Anterior cingulate cortex (tissue), 58 donors: ENCODE results near the gene CAMKMT.

Experiments used
- DNase-seq, 58 donors: peaks; one replicate each; lab custom pipeline; 2025; lab: John Stamatoyannopoulos, UW

The CAMKMT gene

GRCh38 chr2:44546459-44547127 is 184.8 kb downstream of the CAMKMT start:
- DNase-seq, result no peak

GRCh38 chr2:44547718-44548117 is 186.0 kb downstream of the CAMKMT start:
- DNase-seq, result no peak

GRCh38 chr2:44548221-44549098 is 186.7 kb downstream of the CAMKMT start:
- no peak for DNase-seq

GRCh38 chr2:44549099-44549471 is 187.3 kb downstream of the CAMKMT start:
- DNase-seq, result no peak

GRCh38 chr2:44549856-44550255 is 188.1 kb downstream of the CAMKMT start:
- DNase-seq, result no peak

GRCh38 chr2:44550561-44550960 is 188.8 kb downstream of the CAMKMT start:
- DNase-seq, result no peak

GRCh38 chr2:44551497-44551896 is 189.8 kb downstream of the CAMKMT start:
- no peak for DNase-seq

- no peak for DNase-seq
These were observed 191.7 kb downstream of the CAMKMT start for GRCh38 chr2:44553456-44553855.

- peak in 1 of 58 donors; percentile 1 for DNase-seq
These were observed 194.0 kb downstream of the CAMKMT start for GRCh38 chr2:44555700-44556099.

- no peak for DNase-seq
These were observed 197.4 kb downstream of the CAMKMT start for GRCh38 chr2:44559108-44559507.

- DNase-seq, result no peak
These were observed 198.6 kb downstream of the CAMKMT start for GRCh38 chr2:44560352-44560751.

- no peak for DNase-seq
These were observed 199.2 kb downstream of the CAMKMT start for GRCh38 chr2:44560941-44561340.

- DNase-seq, result no peak
These were observed 201.0 kb downstream of the CAMKMT start for GRCh38 chr2:44562737-44563136.

GRCh38 chr2:44564752-44565151 is 203.0 kb downstream of the CAMKMT start:
- no peak for DNase-seq

GRCh38 chr2:44566059-44566458 is 204.3 kb downstream of the CAMKMT start:
- DNase-seq, result no peak

GRCh38 chr2:44569491-44569890 is 207.7 kb downstream of the CAMKMT start:
- no peak for DNase-seq

GRCh38 chr2:44570271-44570670 is 208.5 kb downstream of the CAMKMT start:
- no peak for DNase-seq

GRCh38 chr2:44570777-44571176 is 209.0 kb downstream of the CAMKMT start:
- DNase-seq, result no peak

- no peak for DNase-seq
These were observed 210.6 kb downstream of the CAMKMT start for GRCh38 chr2:44572196-44572900.

- no peak for DNase-seq
These were observed 212.2 kb downstream of the CAMKMT start for GRCh38 chr2:44573996-44574395.

GRCh38 chr2:44578471-44579093 is 216.8 kb downstream of the CAMKMT start:
- no peak for DNase-seq
